ENCODE measurements around the gene NBEAL2. TPM values are rescaled to one million over a fixed set of nuclear protein-coding genes. Genes with fewer than 3 reads are reported as not detected.

Gene NBEAL2
- total and polyA plus RNA-seq, 2 of the 8 experiments (the other 6 are each of a cell fraction or from before 2014, with no cell fraction given) = 27.3 to 46.9 TPM

GRCh38 chr3:46996689-46997452, 17.4 kb downstream of the NBEAL2 start (continued):
- TF ChIP-seq NANOG (IDR thresholded peaks at IDR 0.05; ENCODE audit: insufficient read depth, low read depth, low read length, poor library complexity, severe bottlenecking) = no peak
- no peak for TF ChIP-seq HDAC6 (IDR thresholded peaks at IDR 0.05; ENCODE audit: low read depth, low read length)
- no peak for TF ChIP-seq TAF1 (IDR thresholded peaks at IDR 0.05; ENCODE audit: low read depth, low read length)
- no peak for TF ChIP-seq RXRA (IDR thresholded peaks at IDR 0.05; ENCODE audit: insufficient read depth, low read depth, low read length)
- TF ChIP-seq ATF3 (IDR thresholded peaks at IDR 0.05; ENCODE audit: insufficient read depth, low read depth, low read length) = no peak
- no peak for TF ChIP-seq E2F6 (IDR thresholded peaks at IDR 0.05)
- no peak for TF ChIP-seq GTF2F1 (IDR thresholded peaks at IDR 0.05; ENCODE audit: borderline replicate concordance, low read depth, low read length)
- no peak for TF ChIP-seq JUN (IDR thresholded peaks at IDR 0.05; ENCODE audit: low read depth, low read length)
- TF ChIP-seq CHD2 (IDR thresholded peaks at IDR 0.05; ENCODE audit: low read length) = no peak
